H1 (cell line): ENCODE measurements around the gene AGRN. TPM values are rescaled to one million over a fixed set of nuclear protein-coding genes. Genes with fewer than 3 reads are reported as not detected.
A peak's percentile ranks its signal among the peaks of the same experiment; 100 is the strongest.

Experiments
- ASH2L ChIP-seq: fragments of 200-600, 300-600 bp; sonication (generic); IDR thresholded peaks from one replicate; pipeline ENCODE4 v1.7.1; 2017; ENCODE audit warnings: low read length
- MAX ChIP-seq: IDR thresholded peaks from 2 replicates; pipeline ENCODE4 v1.6.1; 2012; ENCODE audit warnings: inconsistent platforms
- RBBP5 ChIP-seq: IDR thresholded peaks from 2 replicates; pipeline ENCODE4 v1.7.1; 2012; ENCODE audit warnings: low read depth, mild to moderate bottlenecking, inconsistent platforms, low read length, moderate library complexity, borderline replicate concordance
- polyA plus RNA-seq, 7 experiments: library from polyadenylated mRNA; depleted of rRNA in 3 of 7; stranded (reverse) in 5 of 7; unstranded in 2 of 7; fragments of >200 nt in 5 of 7; fragments of 200-250 nt in 2 of 7; gene quantifications; 1 replicate in 5 of 7; 2 replicates in 1 of 7; 4 replicates in 1 of 7; pipeline versions ENCODE4 v1.2.1 to v1.2.3, GENCODE V29; 2011 to 2013; ENCODE audit warnings: missing spikeins in 2 of 7, mixed read lengths in 2 of 7
- total RNA-seq: library from RNA; stranded (reverse); fragmentation: NEBNext Ultra II Directional; extraction: Animal tissue kit (Norgen Biotek cat#: 25700); gene quantifications from 2 replicates; pipeline ENCODE4 v1.2.1, GENCODE V29; 2021

The AGRN gene
- total and polyA plus RNA-seq, 2 of the 8 experiments (the other 6 are each of a cell fraction or from before 2014, with no cell fraction given): 52.3 to 155 TPM

DNA sequence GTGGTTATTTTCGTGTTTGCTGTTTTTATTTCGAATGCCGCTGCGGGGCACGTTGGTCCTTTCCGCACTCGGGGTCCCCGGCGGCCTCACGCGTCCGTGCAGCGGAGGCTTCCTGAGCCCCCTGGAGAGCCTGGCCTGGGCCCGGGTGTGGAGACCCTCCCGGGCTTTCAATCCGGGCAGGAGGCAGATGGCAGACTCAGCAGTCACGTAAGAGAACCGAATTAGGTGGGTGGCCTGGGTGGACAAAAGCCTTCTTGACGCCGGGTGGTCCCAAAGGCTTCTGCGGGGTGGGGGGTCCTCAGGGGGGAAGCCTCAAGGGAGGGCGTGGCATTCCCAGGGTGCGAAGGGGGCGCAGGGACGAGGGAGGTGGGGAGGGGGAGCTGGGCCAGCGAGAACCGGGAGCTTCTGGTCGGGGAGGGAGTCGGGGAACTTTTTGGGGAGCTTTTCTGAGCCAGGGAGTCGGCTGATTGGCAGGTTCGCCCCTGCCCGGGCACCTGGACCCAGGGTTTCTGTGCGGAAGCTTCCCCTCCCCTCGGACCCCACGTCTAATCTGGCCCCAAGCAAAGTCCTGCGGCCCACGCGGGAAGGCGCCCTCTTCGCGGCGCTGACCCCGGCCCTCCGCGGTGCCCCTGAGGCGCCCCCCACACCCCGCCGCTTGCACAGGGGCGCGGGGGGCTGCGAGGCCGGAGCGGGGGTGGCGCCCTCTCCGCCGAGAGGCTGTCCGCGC lies 18.7 kb upstream of the AGRN start (continued):
- TF ChIP-seq ASH2L: peak; percentile 52
- TF ChIP-seq MAX: no peak
- no peak for TF ChIP-seq RBBP5
- TF ChIP-seq, all 59 proteins: peak for 6
